NCI-H2029 (cell line): ENCODE data around the gene ABHD18.
"Not testable (repeated sequence)": the region's sequence is repeated elsewhere in the genome, so short reads cannot be mapped to it uniquely, and the experiment has no call there.

Source experiments
- DNase-seq: peaks from one replicate; lab custom pipeline; 2025; lab: John Stamatoyannopoulos, UW

ABHD18 gene

DNA sequence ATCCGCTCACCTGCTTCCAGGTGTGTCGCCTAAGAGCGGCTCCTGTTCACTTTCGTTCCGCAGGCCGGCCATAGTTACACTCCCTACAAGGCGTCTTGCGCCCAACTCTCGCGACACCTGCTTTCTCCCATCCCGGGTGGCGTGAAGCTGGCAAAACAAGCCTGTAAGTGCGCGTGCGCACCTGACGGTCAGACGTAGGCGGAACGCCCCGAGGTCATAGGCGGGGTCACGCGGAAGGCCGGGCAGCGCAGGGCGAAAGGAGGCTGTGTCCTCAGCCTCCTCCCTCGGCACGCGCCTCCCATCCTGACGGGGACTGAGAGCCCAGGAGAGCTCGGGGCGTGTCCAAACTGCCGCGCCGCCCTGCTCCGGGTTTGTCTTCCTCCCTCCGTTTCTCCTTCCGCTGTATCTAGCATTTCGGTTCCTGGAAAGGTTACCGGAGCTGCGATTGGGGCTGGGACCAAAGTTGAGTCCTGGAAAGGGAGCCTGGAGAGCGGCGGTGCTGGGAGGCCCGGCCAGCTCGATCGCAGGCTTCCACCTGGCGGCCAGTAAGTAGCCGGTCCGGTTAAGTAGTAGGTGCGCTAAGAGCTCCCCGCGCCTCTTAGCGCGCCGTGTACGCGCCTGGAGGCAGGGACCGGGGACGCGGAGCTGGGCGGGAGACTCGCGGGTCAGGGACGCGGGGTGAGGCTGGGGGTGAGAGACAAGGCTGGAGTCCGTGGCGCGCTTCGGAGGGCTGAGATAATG is at the start of gene ABHD18, which contains the start of gene MFSD8:
ABHD18 (plus strand) TSS at position 345 of the 741 bp plus-strand sequence. CDS start 17,550 bp downstream, outside the sequence.
MFSD8 (minus strand) TSS at position 112 of the 741 bp plus-strand sequence; CDS start at position 72, 40 bp downstream.
- peak; percentile 96 for DNase-seq

- DNase-seq = no peak
These were observed 48.7 kb upstream of the ABHD18 start for GRCh38 chr4:127916512-127916911.

GRCh38 chr4:127917151-127917550 is 48.1 kb upstream of the ABHD18 start:
- no peak for DNase-seq

- no peak for DNase-seq
These were observed 44.7 kb upstream of the ABHD18 start for GRCh38 chr4:127920521-127920920.

DNA sequence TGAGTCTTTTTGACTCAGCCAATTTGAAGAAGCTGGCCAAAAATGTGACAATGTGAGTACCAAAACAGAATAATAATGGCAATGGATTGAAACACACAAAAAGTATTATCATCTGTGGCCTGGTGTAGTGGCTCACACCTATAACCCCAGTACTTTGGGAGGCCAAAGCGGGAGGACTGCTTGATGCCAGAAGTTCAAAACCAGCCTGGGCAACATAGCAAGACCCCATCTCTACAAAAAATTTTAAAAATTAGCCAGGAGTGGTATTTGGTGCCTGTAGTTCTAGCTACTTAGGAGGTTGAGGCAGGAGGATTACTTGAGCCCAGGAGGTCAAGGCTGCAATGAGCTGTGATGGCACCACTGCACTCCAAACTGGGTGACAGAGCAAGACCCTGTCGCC is 43.0 kb upstream of the ABHD18 start:
- DNase-seq = no peak

DNA sequence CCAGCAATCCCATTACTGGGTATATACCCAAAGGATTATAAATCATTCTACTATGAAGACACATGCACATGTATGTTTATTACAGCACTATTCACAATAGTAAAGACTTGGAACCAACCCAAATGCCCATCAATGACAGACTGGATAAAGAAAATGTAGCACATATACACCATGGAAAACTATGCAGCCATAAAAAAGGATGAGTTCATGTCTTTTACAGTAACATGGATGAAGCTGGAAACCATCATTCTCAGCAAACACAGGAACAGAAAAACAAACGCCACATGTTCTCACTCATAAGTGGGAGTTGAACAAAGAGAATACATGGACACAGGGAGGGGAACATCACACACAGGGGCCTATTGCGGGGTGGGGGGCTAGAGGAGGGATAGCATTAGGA is 39.5 kb upstream of the ABHD18 start:
- DNase-seq = not testable (repeated sequence)

GRCh38 chr4:127930175-127930574 is 35.0 kb upstream of the ABHD18 start:
- no peak for DNase-seq

- not testable (repeated sequence) for DNase-seq
These were observed 33.4 kb upstream of the ABHD18 start for GRCh38 chr4:127931836-127932235.

DNA sequence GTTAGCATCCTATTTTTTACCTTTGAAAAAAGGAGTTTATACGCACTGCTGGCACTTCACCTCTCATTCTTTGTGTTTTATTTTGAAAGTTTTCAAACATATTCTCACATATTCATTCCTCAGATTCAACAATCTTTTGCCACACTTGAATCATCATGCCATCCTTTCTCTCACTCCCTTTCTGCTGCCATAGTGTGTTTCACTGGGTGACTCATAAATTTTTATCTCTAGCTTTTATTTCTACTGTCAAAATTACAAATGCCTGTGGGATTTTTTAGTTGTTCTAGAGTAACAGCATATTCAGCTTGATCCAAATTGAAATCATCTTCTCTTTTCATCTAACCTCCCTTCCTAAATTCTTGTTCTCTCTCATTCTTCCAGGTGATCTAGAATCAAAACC is 28.2 kb upstream of the ABHD18 start:
- no peak for DNase-seq

GRCh38 chr4:127957105-127957504 is 8.1 kb upstream of the ABHD18 start:
- no peak for DNase-seq

GRCh38 chr4:127959794-127960193 is 5.4 kb upstream of the ABHD18 start:
- no peak for DNase-seq

DNA sequence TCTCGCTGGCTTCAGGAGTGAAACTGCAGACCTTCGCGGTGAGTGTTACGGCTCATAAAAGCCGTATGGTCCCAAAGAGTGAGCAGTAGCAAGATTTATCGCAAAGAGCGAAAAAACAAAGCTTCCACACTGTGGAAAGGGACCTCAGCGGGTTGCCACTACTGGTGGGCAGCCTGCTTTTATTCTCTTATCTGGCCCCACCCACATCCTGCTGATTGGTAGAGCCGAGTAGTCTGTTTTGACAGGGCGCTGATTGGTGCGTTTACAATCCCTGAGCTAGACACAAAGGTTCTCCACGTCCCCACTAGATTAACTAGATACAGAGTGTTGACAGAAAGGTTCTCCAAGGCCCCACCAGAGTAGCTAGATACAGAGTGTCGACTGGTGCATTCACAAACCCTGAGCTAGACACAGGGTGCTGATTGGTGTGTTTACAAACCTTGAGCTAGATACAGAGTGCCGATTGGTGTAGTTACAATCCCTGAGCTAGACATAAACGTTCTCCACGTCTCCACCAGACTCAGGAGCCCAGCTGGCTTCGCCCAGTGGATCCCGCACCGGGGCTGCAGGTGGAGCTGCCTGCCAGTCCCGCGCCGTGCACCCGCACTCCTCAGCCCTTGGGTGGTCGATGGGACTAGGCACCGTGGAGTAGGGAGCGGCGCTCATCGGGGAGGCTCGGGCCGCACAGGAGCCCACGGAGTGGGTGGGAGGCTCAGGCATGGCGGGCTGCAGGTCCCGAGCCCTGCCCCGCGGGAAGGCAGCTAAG is 1.4 kb upstream of the ABHD18 start:
- not testable (repeated sequence) for DNase-seq

- DNase-seq = peak; percentile 39
These were observed 662 bp upstream of the ABHD18 start for GRCh38 chr4:127964426-127965061.

- DNase-seq = peak; percentile 50
These were observed 583 bp downstream of the ABHD18 start for GRCh38 chr4:127965803-127966175.

DNA sequence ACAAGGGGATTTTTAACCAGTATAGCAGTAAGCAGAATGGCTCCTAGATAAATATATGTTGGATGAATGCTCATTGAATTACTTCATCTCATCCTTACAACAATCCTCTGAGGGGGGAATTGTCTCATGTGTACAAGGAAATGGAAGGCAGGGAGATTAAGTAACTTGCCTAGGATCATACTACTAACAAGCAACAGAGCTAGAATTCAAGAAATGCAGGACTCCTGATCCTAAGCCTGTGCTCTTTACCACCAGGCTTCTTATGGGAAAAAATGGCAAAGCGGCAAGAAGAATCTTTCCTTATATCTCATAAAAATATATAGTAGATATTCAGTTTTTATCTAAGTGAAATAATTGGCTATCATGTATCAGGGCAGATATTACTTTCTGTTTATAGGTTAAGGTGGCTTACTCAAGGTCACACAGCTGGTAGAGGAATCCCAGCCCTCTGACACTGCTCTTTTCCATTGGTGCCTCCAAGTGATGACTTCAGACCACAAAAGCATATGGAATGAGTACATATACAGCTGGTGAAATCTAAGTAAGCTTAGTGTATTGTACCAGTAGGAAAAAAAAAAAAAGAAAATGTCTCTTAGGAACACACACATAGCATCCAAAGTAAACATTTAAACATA is 2.1 kb downstream of the ABHD18 start:
- peak; percentile 14 for DNase-seq

DNA sequence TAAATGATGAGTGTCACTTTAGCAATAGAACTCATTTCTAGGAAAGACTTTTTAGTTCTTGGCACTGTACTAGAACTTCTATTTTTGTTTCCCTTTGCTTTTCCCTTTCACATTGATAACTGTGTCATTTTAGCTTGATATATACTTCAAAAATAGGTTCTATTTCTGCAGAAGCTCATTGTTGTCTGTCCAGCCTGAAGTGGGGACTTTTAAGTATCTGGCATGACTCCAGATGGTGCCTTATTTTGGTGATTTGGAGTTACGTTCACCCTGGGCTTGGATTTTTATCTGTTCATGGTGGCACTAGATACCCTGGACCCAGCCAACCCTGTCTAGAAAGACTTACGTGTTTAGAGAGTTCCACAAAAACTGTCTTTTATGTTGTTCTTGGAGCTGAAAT is 3.4 kb downstream of the ABHD18 start:
- DNase-seq = no peak

GRCh38 chr4:127970925-127971324 is 5.7 kb downstream of the ABHD18 start:
- not testable (repeated sequence) for DNase-seq

GRCh38 chr4:127975121-127975770 is 10.0 kb downstream of the ABHD18 start:
- peak; percentile 49 for DNase-seq

DNA sequence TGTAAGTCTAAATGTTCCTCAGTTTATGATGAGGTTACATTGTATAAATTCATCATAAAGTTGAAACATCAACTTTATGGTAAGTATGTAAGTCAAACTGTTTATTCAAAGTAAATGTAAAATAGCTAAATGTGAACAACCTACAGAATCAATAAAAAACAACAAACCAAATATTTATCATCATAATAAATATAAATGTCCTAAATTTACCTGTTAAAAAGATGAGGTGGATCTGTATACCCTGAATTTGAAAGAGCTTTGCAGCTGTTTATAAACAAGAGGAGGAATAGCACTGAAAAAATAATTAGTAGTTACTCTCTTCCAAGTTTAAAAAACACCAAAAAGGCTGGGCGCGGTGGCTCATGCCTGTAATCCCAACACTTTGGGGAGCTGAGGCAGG is 13.7 kb downstream of the ABHD18 start:
- no peak for DNase-seq

DNA sequence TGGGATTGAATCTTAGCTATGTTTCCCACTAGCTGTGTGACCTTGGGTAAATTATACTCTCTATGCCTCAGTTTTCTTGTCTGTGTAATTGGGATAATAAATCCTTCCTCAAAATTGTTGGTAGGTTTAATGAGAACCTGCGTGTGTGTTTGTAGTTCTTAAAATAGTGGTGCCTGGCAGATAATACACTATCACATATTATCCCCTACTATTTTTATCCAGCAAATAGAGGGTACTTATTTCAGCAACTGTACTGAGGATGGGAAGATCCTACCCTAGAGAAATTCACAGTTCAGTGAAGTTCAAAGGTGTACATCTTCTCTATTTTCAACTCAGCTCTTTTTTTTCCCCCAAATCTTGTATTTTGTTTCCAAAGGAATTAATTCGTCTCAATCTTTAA is 17.2 kb downstream of the ABHD18 start:
- DNase-seq = no peak

GRCh38 chr4:127985989-127986388 is 20.8 kb downstream of the ABHD18 start:
- DNase-seq = no peak

DNA sequence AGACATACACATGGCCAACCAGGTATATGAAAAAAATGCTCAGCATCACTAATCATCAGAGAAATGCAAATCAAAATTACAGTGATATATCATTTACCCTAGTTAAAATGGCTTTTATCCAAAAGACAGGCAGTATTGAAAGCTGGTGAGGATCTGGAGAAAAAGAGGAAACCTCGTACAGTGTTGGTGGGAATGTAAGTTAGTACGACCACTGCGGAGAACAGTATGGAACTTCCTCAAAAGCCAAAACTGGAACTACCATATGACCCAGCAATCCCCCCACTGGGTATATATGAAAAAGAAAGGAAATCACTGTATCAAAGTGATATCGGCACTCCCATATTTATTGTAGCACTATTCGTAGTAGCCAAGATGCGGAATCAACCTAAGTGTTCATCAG is 23.4 kb downstream of the ABHD18 start:
- no peak for DNase-seq
